Stomach (tissue), 4 donors: ENCODE data around the gene WDR64.

ENCODE experiments used
- CTCF ChIP-seq, 7 experiments: fragments of 450-650 bp in 4 of 7; fragments of 200-600 bp in 3 of 7; sonication (generic) in 3 of 7; IDR thresholded peaks; one replicate each; pipeline ENCODE4 v1.5.1; 2016 to 2019; ENCODE audit warnings: antibody characterized with exemption in 7 of 7, control low read depth in 2 of 7, mild to moderate bottlenecking in 1 of 7
- POLR2A ChIP-seq, 4 donors: fragments of 450-650 bp; IDR thresholded peaks; one replicate each; pipeline ENCODE4 v1.6.1; 2016; ENCODE audit warnings: antibody characterized with exemption in 4 of 4, control low read depth in 2 of 4, mild to moderate bottlenecking in 1 of 4, moderate library complexity in 1 of 4

- TF ChIP-seq CTCF (IDR thresholded peaks at IDR 0.05) (no peak), POLR2A (IDR thresholded peaks at IDR 0.05) (no peak)
These were observed 43.6 kb upstream of the WDR64 start for GRCh38 chr1:241608379-241609033.
